Retinal pigment epithelial cell (primary cell): ENCODE data around the gene GRAMD1B.

ENCODE experiments used
- DNase-seq: peaks from one replicate; pipeline ENCODE4 v3.0.0-alpha.2; 2010; ENCODE audit warnings: low read depth
- H3K4me3 ChIP-seq: 2 replicates; pipeline ENCODE4 v1.5.1; 2011; ENCODE audit warnings: mild to moderate bottlenecking, low read length, control low read depth, moderate library complexity
- CTCF ChIP-seq: conservative IDR thresholded peaks from 2 replicates; pipeline ENCODE4 v1.5.1; 2011; ENCODE audit warnings: low read depth, low read length, control low read depth, inconsistent platforms

Gene GRAMD1B

DNA sequence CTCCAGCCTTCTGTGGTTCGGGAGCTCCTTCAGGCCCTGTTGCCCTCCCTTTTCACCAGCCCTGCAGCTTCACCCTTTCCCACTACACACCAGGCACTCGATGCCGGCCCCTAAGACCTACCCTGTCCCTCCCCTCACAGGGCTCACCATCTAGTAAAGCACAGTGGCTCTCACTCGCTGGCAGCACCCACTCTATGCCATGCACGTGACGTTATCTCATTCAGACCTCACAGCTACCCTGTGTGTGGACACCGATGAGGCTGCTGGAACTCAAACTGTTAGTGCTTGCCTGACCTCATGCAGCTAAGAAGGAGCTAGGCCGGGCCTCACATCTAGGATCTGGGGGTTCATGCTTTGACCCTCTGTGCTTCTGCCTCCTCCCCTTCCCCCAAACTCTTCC lies 178.9 kb downstream of the GRAMD1B start:
- no peak overlapping the region for H3K4me3 ChIP-seq
- DNase-seq = no peak
- TF ChIP-seq CTCF = no peak

DNA sequence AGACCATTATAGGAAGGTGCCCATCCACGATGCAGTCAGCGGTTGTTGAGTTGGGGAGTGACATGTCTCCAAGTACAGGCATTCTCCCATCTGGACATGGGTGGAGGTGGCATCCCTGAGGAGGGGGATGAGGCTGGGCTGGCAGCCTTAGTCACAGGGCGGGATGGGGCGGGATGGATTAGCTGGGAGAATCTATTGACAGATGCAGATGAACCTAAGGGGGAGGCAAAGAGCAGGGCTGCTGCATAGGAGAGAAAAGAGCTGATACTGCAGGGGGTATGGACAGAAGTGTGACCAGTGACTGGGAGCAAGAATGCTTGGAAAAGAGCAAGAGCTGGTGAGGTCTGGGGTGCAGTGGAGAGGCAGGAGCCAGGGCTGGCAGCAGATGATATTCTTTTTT lies 181.6 kb downstream of the GRAMD1B start:
- H3K4me3 ChIP-seq = no peak overlapping the region
- DNase-seq = no peak
- no peak for TF ChIP-seq CTCF

GRCh38 chr11:123616505-123617198 lies 186.6 kb downstream of the GRAMD1B start:
- no peak for DNase-seq
- TF ChIP-seq CTCF = no peak
- no peak overlapping the region for H3K4me3 ChIP-seq

- no peak for DNase-seq
- TF ChIP-seq CTCF = no peak
- no peak overlapping the region for H3K4me3 ChIP-seq
These were observed 192.5 kb downstream of the GRAMD1B start for GRCh38 chr11:123622576-123622975.

DNA sequence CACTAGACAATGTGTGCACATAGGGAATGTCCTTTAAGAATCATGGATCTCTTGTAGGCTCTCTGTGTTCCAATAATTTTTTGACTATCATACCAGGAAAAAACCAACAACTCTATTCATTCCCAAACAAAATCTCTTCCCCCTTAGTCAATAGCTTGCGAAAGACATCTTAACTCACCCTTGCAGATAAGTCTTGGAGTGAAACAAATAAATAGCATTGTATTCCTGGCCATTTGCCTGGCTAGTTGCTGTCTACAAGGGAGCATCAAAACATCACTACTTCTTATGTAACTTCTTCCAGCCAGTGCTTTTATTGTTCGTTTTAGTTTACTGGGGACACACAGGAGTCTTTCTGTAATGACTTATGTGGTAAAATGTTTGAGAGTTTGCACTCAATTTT lies 194.9 kb downstream of the GRAMD1B start:
- DNase-seq = no peak
- TF ChIP-seq CTCF = no peak
- no peak overlapping the region for H3K4me3 ChIP-seq

GRCh38 chr11:123628936-123629683 lies 199.0 kb downstream of the GRAMD1B start:
- no peak overlapping the region for H3K4me3 ChIP-seq
- DNase-seq = no peak
- TF ChIP-seq CTCF = no peak

DNA sequence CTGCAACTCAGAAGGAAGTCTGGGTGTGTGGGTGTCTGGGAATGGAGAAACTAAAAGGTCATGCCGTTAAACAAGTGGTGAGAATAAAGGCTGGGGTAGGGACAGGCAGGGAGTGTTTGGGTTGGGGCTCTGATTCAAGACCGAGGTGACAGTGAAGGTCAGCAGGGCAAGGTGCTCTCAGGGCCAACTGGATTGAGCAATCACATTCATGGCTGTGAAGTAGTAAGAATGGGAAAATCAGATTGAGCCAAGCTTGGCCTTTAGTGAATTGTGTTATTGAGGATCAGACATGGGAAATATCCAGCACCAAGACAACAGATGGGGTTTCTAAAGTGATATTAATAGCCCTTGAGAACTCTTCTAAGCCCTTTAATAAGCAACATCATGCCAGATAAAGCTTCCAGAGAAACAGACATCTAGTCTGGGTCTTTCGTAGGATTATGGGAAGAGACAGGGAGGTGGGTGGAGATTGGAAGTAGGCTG lies 200.1 kb downstream of the GRAMD1B start:
- no peak overlapping the region for H3K4me3 ChIP-seq
- no peak for DNase-seq
- no peak for TF ChIP-seq CTCF
